Stomach (tissue), 9 donors: ENCODE results near the gene HPS1. TPM values are rescaled to one million over a fixed set of nuclear protein-coding genes. Genes with fewer than 3 reads are reported as not detected.

Source experiments
- DNase-seq, 2 donors: peaks; one replicate each; pipeline versions ENCODE4 v3.0.0 to v3.0.0-alpha.2; 2013 to 2019
- H3K27ac ChIP-seq, 5 donors: fragments of 200-600 bp in 4 of 5; sonication (generic) in 4 of 5; one replicate each; pipeline ENCODE4 v1.5.1; 2013 to 2019; ENCODE audit warnings: mild to moderate bottlenecking in 1 of 5, moderate library complexity in 1 of 5
- H3K27me3 ChIP-seq, 3 donors: fragments of 200-600 bp; sonication (generic); one replicate each; pipeline ENCODE4 v1.5.1; 2017 to 2019; ENCODE audit warnings: mixed run types in 1 of 3
- H3K36me3 ChIP-seq, 4 donors: fragments of 200-600 bp; sonication (generic); 1 replicate in 3 of 4; 2 replicates in 1 of 4; pipeline ENCODE4 v1.5.1; 2016 to 2019
- H3K4me1 ChIP-seq, 4 donors: fragments of 200-600 bp; sonication (generic); one replicate each; pipeline ENCODE4 v1.5.1; 2016 to 2019
- H3K4me3 ChIP-seq, 4 donors: fragments of 200-600 bp; sonication (generic) in 3 of 4; one replicate each; pipeline ENCODE4 v1.5.1; 2016 to 2019; ENCODE audit warnings: mild to moderate bottlenecking in 1 of 4
- H3K9me3 ChIP-seq, 4 donors: fragments of 200-600 bp; sonication (generic); one replicate each; pipeline ENCODE4 v1.5.1; 2016 to 2019
- CTCF ChIP-seq, 7 experiments: fragments of 450-650 bp in 4 of 7; fragments of 200-600 bp in 3 of 7; sonication (generic) in 3 of 7; IDR thresholded peaks; one replicate each; pipeline ENCODE4 v1.5.1; 2016 to 2019; ENCODE audit warnings: antibody characterized with exemption in 7 of 7, control low read depth in 2 of 7, mild to moderate bottlenecking in 1 of 7
- EP300 ChIP-seq: sonication (generic); formaldehyde crosslinking; IDR thresholded peaks from one replicate; pipeline ENCODE4 v1.6.1; 2017; ENCODE audit warnings: antibody characterized with exemption
- POLR2A ChIP-seq, 4 donors: fragments of 450-650 bp; IDR thresholded peaks; one replicate each; pipeline ENCODE4 v1.6.1; 2016; ENCODE audit warnings: antibody characterized with exemption in 4 of 4, control low read depth in 2 of 4, mild to moderate bottlenecking in 1 of 4, moderate library complexity in 1 of 4
- POLR2AphosphoS5 ChIP-seq, 3 donors: sonication (generic); formaldehyde crosslinking; IDR thresholded peaks; one replicate each; pipeline ENCODE4 v1.6.1; 2016; ENCODE audit warnings: antibody characterized with exemption in 3 of 3
- WGBS, 5 donors: extraction: QIAGEN DNeasy Blood & Tissue Kit in 3 of 5; methylation state at CpG; one replicate each; pipeline versions ENCODE4 v1.1.5 to v1.1.7; 2013 to 2018; 5-methylcytosine and 5-hydroxymethylcytosine counted together
- intact Hi-C: fragments of 100-400 bp; cut with DNase I; formaldehyde crosslinking; loops from one replicate; pipeline ENCODE4 v1.15.1; 2023; ENCODE audit warnings: low total_unique reads
- polyA plus RNA-seq, 3 donors: library from polyadenylated mRNA; stranded (reverse); fragments of 200-250 nt; gene quantifications; one replicate each; pipeline ENCODE4 v1.2.3, GENCODE V29; 2013
- total RNA-seq, 5 donors: library from RNA; depleted of rRNA; stranded (reverse); fragments of >200 nt; gene quantifications; one replicate each; pipeline versions ENCODE4 v1.1.0 to v1.2.3, GENCODE V29; 2014 to 2016
- donor health status: healthy with polysubstance abuse.
- donor health status: Bipolar disorder and iron deficiency.
- donor health status: healthy.

HPS1 gene
- total and polyA plus RNA-seq, 8 donors = 15.1 to 140 (median 49.1) TPM

GRCh38 chr10:98391065-98391464 lies 55.7 kb downstream of the HPS1 start:
- intact Hi-C loops = no loop called here
- Histone ChIP-seq H3K36me3 (peaks cover 0 to 54% (median 28%) of the 10 kb centered on the region in 4 donors), H3K4me3 (no peak overlapping the region), H3K27me3 (no peaks in the 10 kb centered on the region), H3K27ac (no peak overlapping the region), H3K9me3 (no peaks in the 10 kb centered on the region), H3K4me1 (peaks cover 0 to 11% (median 4%) of the 10 kb centered on the region in 4 donors)
- TF ChIP-seq POLR2A (IDR thresholded peaks at IDR 0.05) = no peak
- TF ChIP-seq CTCF (IDR thresholded peaks at IDR 0.05) = no peak
- TF ChIP-seq EP300 = no peak
- no peak for TF ChIP-seq POLR2AphosphoS5 (IDR thresholded peaks at IDR 0.05)
- no peak for DNase-seq
- 65 to 86% (median 74%) methylated on average over 7 of the region's 7 CpGs for WGBS, 5 donors

- no peak overlapping the region for H3K27ac ChIP-seq
- TF ChIP-seq EP300 (no peak), POLR2AphosphoS5 (IDR thresholded peaks at IDR 0.05) (no peak), CTCF (IDR thresholded peaks at IDR 0.05) (no peak), POLR2A (IDR thresholded peaks at IDR 0.05) (no peak)
- intact Hi-C loops = no loop called here
- WGBS, 5 donors = 92 to 100% (median 96%) methylated on average over 2 to 4 of the region's 4 CpGs
- H3K36me3 ChIP-seq = peaks cover 0 to 55% (median 30%) of the 10 kb centered on the region in 4 donors
- no peaks in the 10 kb centered on the region for H3K27me3 ChIP-seq
- H3K9me3 ChIP-seq = no peaks in the 10 kb centered on the region
- H3K4me1 ChIP-seq = peaks cover 0 to 11% (median 4%) of the 10 kb centered on the region in 4 donors
- DNase-seq = no peak
- no peak overlapping the region for H3K4me3 ChIP-seq
Measured at GRCh38 chr10:98390406-98390805, 56.3 kb downstream of the HPS1 start.

GRCh38 chr10:98389398-98389797 lies 57.3 kb downstream of the HPS1 start:
- DNase-seq = no peak
- WGBS, 5 donors = 86 to 91% (median 90%) methylated on average over 6 of the region's 6 CpGs
- H3K27ac ChIP-seq = no peak overlapping the region
- H3K4me1 ChIP-seq = peaks cover 0 to 11% (median 4%) of the 10 kb centered on the region in 4 donors
- no peak overlapping the region for H3K4me3 ChIP-seq
- intact Hi-C loops = no loop called here
- H3K9me3 ChIP-seq = no peaks in the 10 kb centered on the region
- peaks cover 0 to 55% (median 30%) of the 10 kb centered on the region in 4 donors for H3K36me3 ChIP-seq
- no peaks in the 10 kb centered on the region for H3K27me3 ChIP-seq
- TF ChIP-seq POLR2A (IDR thresholded peaks at IDR 0.05) (no peak), EP300 (no peak), POLR2AphosphoS5 (IDR thresholded peaks at IDR 0.05) (no peak), CTCF (IDR thresholded peaks at IDR 0.05) (no peak)

GRCh38 chr10:98388101-98388655 lies 58.6 kb downstream of the HPS1 start:
- Histone ChIP-seq H3K9me3 (no peaks in the 10 kb centered on the region), H3K27ac (no peak overlapping the region), H3K36me3 (peaks cover 0 to 59% (median 39%) of the 10 kb centered on the region in 4 donors), H3K27me3 (no peaks in the 10 kb centered on the region), H3K4me1 (peaks cover 0 to 12% (median 6%) of the 10 kb centered on the region in 4 donors), H3K4me3 (no peak overlapping the region)
- TF ChIP-seq CTCF (IDR thresholded peaks at IDR 0.05) (no peak), POLR2AphosphoS5 (IDR thresholded peaks at IDR 0.05) (no peak), POLR2A (IDR thresholded peaks at IDR 0.05) (no peak), EP300 (no peak)
- intact Hi-C loops = no loop called here
- DNase-seq = no peak
- WGBS, 5 donors = 91 to 95% (median 93%) methylated on average over 13 of the region's 13 CpGs
